ENCODE data around the gene CAPRIN2.

GRCh38 chr12:30754750-30755394 lies at the start of gene CAPRIN2:
- no peak for TF ChIP-seq RFX5 (IDR thresholded peaks at IDR 0.05; ENCODE audit: low read depth, low read length)
- TF ChIP-seq CTCF (conservative IDR thresholded peaks at IDR 0.05; ENCODE audit: low read depth, low read length), result peak; percentile 43
- TF ChIP-seq BHLHE40 (IDR thresholded peaks at IDR 0.05; ENCODE audit: low read depth, low read length), result no peak
- peak; percentile 6; the same call in 1 of the 2 replicates for TF ChIP-seq USF2 (IDR thresholded peaks at IDR 0.05; ENCODE audit: low read depth, low read length)
- TF ChIP-seq SMC3 (IDR thresholded peaks at IDR 0.05; ENCODE audit: low read depth, low read length), result peak; percentile 21; the same call in 1 of the 2 replicates
- TF ChIP-seq POLR2A (IDR thresholded peaks at IDR 0.05; ENCODE audit: low read depth, low read length), result peak; percentile 67
- TF ChIP-seq NFE2L2 (IDR thresholded peaks at IDR 0.05; ENCODE audit: low read depth, low read length), result no peak
- peak; percentile 76; the same call in 1 of the 2 replicates for TF ChIP-seq MAZ (IDR thresholded peaks at IDR 0.05; ENCODE audit: borderline replicate concordance, low read depth, low read length)
- peak; percentile 14; the same call in 1 of the 2 replicates for TF ChIP-seq RAD21 (IDR thresholded peaks at IDR 0.05; ENCODE audit: low read length)
- peak; percentile 76 for TF ChIP-seq RCOR1 (IDR thresholded peaks at IDR 0.05; ENCODE audit: insufficient replicate concordance, low read length)
- TF ChIP-seq ELK1 (IDR thresholded peaks at IDR 0.05; ENCODE audit: borderline replicate concordance, low read depth, low read length), result no peak

All from IMR-90 (cell line).